ENCODE results near the gene PRPF38A. TPM values are rescaled to one million over a fixed set of nuclear protein-coding genes. Genes with fewer than 3 reads are reported as not detected.
A peak's percentile ranks its signal among the peaks of the same experiment; 100 is the strongest.

PRPF38A gene
- polyA plus RNA-seq, 3 donors = 19.7 to 30.9 (median 25.2) TPM

- H3K4me3 Mint-ChIP-seq = no peak overlapping the region
- Histone ChIP-seq H4K20me1 (ENCODE audit: insufficient read depth, low read length) (peaks cover 13% of the 10 kb centered on the region), H3K27me3 (ENCODE audit: control insufficient read depth in 2 of 2, insufficient read depth in 2 of 2, low read length in 2 of 2) (peaks cover 0 to 16% of the 10 kb centered on the region in 2 donors), H3K27ac (ENCODE audit: low read depth in 1 of 2, low read length in 2 of 2) (peak overlapping the region in 1 of 2 donors; percentile 93), H3K9ac (ENCODE audit: insufficient read depth, low read length, poor library complexity, severe bottlenecking) (no peak overlapping the region), H2AFZ (ENCODE audit: insufficient read depth, low read depth, low read length, poor library complexity, severe bottlenecking) (no peak overlapping the region), H3K4me3 (replicated peaks in 1 of 3; ENCODE audit: low read depth in 2 of 3, low read length in 3 of 3) (peak overlapping the region in 1 of 3 experiments; percentile 95), H3K4me2 (replicated peaks; ENCODE audit: extremely low read depth, low read length, poor library complexity, severe bottlenecking) (peak overlapping the region; percentile 97), H3K9me3 (replicated peaks in 1 of 2; ENCODE audit: control insufficient read depth in 1 of 2, insufficient read depth in 1 of 2, low read length in 2 of 2) (no peaks in the 10 kb centered on the region), H3K4me1 (ENCODE audit: control insufficient read depth in 1 of 2, insufficient read depth in 2 of 2, low read length in 2 of 2) (peaks cover 23 to 30% of the 10 kb centered on the region in 2 donors), H3K36me3 (replicated peaks in 1 of 2; ENCODE audit: control insufficient read depth in 1 of 2, insufficient read depth in 2 of 2, low read length in 2 of 2) (peaks cover 34 to 47% of the 10 kb centered on the region in 2 donors), H3K79me2 (ENCODE audit: insufficient read depth, low read length) (peaks cover 32% of the 10 kb centered on the region)
- TF ChIP-seq, protein P1, sequence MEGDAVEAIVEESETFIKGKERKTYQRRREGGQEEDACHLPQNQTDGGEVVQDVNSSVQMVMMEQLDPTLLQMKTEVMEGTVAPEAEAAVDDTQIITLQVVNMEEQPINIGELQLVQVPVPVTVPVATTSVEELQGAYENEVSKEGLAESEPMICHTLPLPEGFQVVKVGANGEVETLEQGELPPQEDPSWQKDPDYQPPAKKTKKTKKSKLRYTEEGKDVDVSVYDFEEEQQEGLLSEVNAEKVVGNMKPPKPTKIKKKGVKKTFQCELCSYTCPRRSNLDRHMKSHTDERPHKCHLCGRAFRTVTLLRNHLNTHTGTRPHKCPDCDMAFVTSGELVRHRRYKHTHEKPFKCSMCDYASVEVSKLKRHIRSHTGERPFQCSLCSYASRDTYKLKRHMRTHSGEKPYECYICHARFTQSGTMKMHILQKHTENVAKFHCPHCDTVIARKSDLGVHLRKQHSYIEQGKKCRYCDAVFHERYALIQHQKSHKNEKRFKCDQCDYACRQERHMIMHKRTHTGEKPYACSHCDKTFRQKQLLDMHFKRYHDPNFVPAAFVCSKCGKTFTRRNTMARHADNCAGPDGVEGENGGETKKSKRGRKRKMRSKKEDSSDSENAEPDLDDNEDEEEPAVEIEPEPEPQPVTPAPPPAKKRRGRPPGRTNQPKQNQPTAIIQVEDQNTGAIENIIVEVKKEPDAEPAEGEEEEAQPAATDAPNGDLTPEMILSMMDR (IDR thresholded peaks at IDR 0.05) = no peak
- peaks cover 11 to 17% (median 12%) of the 10 kb centered on the region in 3 donors for H3K27me3 Mint-ChIP-seq (ENCODE audit: low read depth in 3 of 3)
- DNase-seq = no peak
- H3K9me3 Mint-ChIP-seq = peaks cover 0 to 2% (median 0%) of the 10 kb centered on the region in 7 donors
- H3K36me3 Mint-ChIP-seq = peaks cover 34 to 44% of the 10 kb centered on the region in 2 donors
- intact Hi-C loops (cut with micrococcal nuclease) = loop anchor here (2.0 kb wide), 2 partner anchors 40 to 308 kb away; partner anchors contain the start of genes BTF3L4 (in 1 of the 2), ORC1 (in 1 of the 2) and PRPF38A (in 1 of the 2)
- peak overlapping the region in 5 of 7 donors; percentile 53 to 97 (median 96) for H3K27ac Mint-ChIP-seq
- WGBS (ENCODE audit: insufficient coverage) = 94% methylated on average over 5 of the region's 5 CpGs
- peaks cover 25% of the 10 kb centered on the region for H3K4me1 Mint-ChIP-seq
These were observed 40.1 kb upstream of the PRPF38A start for GRCh38 chr1:52364235-52364839.

DNA sequence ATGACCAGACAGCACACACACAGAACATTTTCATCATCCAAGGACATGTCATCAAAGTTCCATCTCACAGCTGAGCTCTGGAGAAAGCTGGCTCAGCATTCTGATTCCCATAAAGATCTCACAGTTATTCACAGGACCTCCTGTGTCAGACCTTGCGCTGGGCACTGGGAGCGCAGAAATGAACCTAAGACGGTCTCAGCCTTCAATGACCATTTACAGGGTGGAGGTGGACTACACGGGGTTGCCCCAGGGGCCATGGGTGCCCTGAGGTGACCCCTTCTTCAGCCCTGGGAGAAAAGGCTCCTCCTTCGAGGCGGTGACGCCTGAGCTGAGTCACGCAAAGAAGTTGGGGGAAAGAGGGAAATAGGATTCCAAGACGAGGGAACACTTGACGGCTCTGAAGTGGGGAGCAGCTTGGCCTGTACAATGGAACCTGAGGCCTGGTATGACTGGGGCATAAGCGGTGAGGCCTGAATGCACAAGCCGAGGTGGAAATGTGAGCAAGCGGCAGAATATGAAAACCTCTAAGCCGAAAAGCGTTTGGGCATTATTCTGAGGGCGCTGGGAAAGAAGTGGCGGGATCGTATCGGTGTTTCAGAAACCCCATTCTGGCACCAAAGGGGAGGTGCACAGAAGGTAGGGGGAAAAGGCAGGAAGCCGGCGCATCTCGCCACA is 39.2 kb upstream of the PRPF38A start:
- H3K79me2 ChIP-seq (ENCODE audit: insufficient read depth, low read length) = peaks cover 32% of the 10 kb centered on the region
- peak overlapping the region; percentile 80 to 95 (median 90) for H3K4me3 ChIP-seq (replicated peaks in 1 of 3; ENCODE audit: low read depth in 2 of 3, low read length in 3 of 3)
- H3K27ac Mint-ChIP-seq = peak overlapping the region; percentile 94 to 97 (median 97)
- H3K27me3 Mint-ChIP-seq (ENCODE audit: low read depth in 3 of 3) = peaks cover 11 to 17% (median 12%) of the 10 kb centered on the region in 3 donors
- no peaks in the 10 kb centered on the region for H3K9me3 ChIP-seq (replicated peaks in 1 of 2; ENCODE audit: control insufficient read depth in 1 of 2, insufficient read depth in 1 of 2, low read length in 2 of 2)
- peak overlapping the region; percentile 73 to 93 for H3K27ac ChIP-seq (ENCODE audit: low read depth in 1 of 2, low read length in 2 of 2)
- peaks cover 25 to 38% of the 10 kb centered on the region in 2 donors for H3K36me3 ChIP-seq (replicated peaks in 1 of 2; ENCODE audit: control insufficient read depth in 1 of 2, insufficient read depth in 2 of 2, low read length in 2 of 2)
- H3K36me3 Mint-ChIP-seq = peaks cover 33 to 39% of the 10 kb centered on the region in 2 donors
- WGBS (ENCODE audit: insufficient coverage) = under 1% methylated on average over 19 of the region's 22 CpGs
- peak overlapping the region; percentile 97 for H3K4me2 ChIP-seq (replicated peaks; ENCODE audit: extremely low read depth, low read length, poor library complexity, severe bottlenecking)
- peaks cover 0 to 2% (median 0%) of the 10 kb centered on the region in 7 donors for H3K9me3 Mint-ChIP-seq
- H3K4me1 ChIP-seq (ENCODE audit: control insufficient read depth in 1 of 2, insufficient read depth in 2 of 2, low read length in 2 of 2) = peaks cover 23 to 30% of the 10 kb centered on the region in 2 donors
- peaks cover 25% of the 10 kb centered on the region for H3K4me1 Mint-ChIP-seq
- TF ChIP-seq, protein P1 (IDR thresholded peaks at IDR 0.05) = no peak
- H3K9ac ChIP-seq (ENCODE audit: insufficient read depth, low read length, poor library complexity, severe bottlenecking) = peak overlapping the region; percentile 96
- intact Hi-C loops (cut with micrococcal nuclease) = loop anchor here (1.0 to 2.0 kb wide), 3 partner anchors 39 to 308 kb away; partner anchors contain the start of genes ORC1 (in 2 of the 2), PRPF38A (in 2 of the 2) and BTF3L4 (in 1 of the 2)
- H2AFZ ChIP-seq (ENCODE audit: insufficient read depth, low read depth, low read length, poor library complexity, severe bottlenecking) = peak overlapping the region; percentile 80
- H3K4me3 Mint-ChIP-seq = peak overlapping the region; percentile 96 to 98
- peaks cover 13% of the 10 kb centered on the region for H4K20me1 ChIP-seq (ENCODE audit: insufficient read depth, low read length)
- DNase-seq = peak; percentile 56 to 83 (median 67)
- H3K27me3 ChIP-seq (ENCODE audit: control insufficient read depth in 2 of 2, insufficient read depth in 2 of 2, low read length in 2 of 2) = peaks cover 0 to 16% of the 10 kb centered on the region in 2 donors

Measured in CD14-positive monocyte (primary cell).